Effector CD8-positive, alpha-beta T cell (primary cell): ENCODE results near the gene NCCRP1.
"Not testable (repeated sequence)": the region's sequence is repeated elsewhere in the genome, so short reads cannot be mapped to it uniquely, and the experiment has no call there.

ENCODE experiments used
- DNase-seq: peaks from one replicate; lab custom pipeline; 2025; lab: John Stamatoyannopoulos, UW

Gene NCCRP1

GRCh38 chr19:39208175-39208795 lies 11.5 kb downstream of the NCCRP1 start:
- no peak for DNase-seq

- no peak for DNase-seq
Observed at GRCh38 chr19:39209196-39209595, 12.4 kb downstream of the NCCRP1 start.

- no peak for DNase-seq
Observed at GRCh38 chr19:39211731-39212374, 15.1 kb downstream of the NCCRP1 start.

- DNase-seq = peak; percentile 27
Observed at GRCh38 chr19:39212375-39212742, 15.6 kb downstream of the NCCRP1 start.

DNA sequence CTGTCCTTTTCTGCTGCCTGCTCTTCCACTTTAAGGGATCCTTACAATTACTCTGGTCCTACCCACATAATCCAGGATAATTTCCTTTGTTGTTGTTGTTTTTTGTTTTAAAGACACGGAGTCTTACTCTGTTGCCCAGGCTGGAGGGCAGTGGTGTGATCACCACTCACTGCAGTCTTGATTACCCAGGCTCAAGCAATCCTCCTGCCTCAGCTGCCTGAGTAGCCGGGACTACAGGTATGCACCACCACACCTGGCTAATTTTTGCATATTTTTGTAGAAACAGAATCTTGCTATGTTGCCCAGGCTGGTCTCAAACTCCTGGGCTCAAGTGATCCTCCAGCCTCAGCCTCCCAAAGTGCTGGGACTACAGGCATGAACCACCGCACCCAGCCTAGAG lies 18.6 kb downstream of the NCCRP1 start:
- DNase-seq = not testable (repeated sequence)

GRCh38 chr19:39217094-39217493 lies 20.3 kb downstream of the NCCRP1 start:
- no peak for DNase-seq

GRCh38 chr19:39218230-39219007 lies 21.7 kb downstream of the NCCRP1 start:
- DNase-seq = no peak

- not testable (repeated sequence) for DNase-seq
Observed at GRCh38 chr19:39219108-39219507, 22.3 kb downstream of the NCCRP1 start.

GRCh38 chr19:39223703-39224279 lies 27.0 kb downstream of the NCCRP1 start:
- DNase-seq = no peak

GRCh38 chr19:39224910-39225309 lies 28.1 kb downstream of the NCCRP1 start:
- no peak for DNase-seq

DNA sequence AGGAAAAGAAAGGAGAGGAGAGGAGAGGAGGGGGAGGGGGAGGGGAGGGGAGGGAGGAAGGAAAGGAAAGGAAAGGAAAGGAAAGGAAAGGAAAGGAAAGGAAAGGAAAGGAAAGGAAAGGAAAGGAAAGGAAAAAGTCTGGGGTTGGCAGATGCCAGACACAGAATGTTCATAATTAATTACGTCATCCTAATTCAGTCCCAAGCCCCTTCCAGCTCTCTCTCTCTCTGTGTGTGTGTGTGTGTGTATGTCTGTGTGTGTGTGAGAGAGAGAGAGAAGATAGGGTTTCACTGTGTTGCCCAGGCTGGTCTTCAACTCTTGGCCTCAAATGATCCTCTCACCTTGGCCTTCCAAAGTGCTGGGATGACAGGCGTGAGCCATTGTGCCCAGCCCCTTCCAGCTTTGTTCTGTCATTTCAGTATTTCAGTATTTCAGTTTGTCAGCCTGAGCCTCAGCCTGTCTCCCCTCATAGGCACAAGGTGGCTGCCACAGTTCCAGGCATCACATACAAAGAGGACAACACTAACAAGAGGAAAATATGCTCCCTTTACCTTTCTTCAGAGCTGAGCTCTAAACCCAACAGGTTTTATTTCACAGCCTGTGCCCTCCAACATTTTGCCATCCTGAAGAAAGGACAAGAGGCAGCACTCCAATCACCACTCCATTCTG lies 33.5 kb downstream of the NCCRP1 start:
- DNase-seq = no peak

DNA sequence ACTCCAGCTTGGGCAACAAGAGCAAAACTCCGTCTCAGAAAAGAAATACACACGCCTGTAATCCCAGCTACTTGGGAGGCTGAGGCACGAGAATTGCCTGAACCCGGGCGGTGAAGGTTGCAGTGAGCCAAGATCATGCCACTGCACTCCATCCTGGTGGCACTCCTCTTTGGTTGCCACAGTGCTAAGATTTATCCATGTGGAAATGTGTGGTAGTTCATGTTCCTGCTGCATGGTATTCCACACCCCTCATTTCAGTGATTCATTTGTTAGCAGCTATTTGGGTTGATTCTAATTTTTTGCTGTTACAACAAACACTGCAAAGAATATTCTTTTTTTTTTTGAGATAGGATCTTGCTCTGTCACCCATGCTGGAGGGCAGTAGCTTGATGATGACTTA lies 35.9 kb downstream of the NCCRP1 start:
- no peak for DNase-seq

- DNase-seq = no peak
Observed at GRCh38 chr19:39236527-39236926, 39.8 kb downstream of the NCCRP1 start.

DNA sequence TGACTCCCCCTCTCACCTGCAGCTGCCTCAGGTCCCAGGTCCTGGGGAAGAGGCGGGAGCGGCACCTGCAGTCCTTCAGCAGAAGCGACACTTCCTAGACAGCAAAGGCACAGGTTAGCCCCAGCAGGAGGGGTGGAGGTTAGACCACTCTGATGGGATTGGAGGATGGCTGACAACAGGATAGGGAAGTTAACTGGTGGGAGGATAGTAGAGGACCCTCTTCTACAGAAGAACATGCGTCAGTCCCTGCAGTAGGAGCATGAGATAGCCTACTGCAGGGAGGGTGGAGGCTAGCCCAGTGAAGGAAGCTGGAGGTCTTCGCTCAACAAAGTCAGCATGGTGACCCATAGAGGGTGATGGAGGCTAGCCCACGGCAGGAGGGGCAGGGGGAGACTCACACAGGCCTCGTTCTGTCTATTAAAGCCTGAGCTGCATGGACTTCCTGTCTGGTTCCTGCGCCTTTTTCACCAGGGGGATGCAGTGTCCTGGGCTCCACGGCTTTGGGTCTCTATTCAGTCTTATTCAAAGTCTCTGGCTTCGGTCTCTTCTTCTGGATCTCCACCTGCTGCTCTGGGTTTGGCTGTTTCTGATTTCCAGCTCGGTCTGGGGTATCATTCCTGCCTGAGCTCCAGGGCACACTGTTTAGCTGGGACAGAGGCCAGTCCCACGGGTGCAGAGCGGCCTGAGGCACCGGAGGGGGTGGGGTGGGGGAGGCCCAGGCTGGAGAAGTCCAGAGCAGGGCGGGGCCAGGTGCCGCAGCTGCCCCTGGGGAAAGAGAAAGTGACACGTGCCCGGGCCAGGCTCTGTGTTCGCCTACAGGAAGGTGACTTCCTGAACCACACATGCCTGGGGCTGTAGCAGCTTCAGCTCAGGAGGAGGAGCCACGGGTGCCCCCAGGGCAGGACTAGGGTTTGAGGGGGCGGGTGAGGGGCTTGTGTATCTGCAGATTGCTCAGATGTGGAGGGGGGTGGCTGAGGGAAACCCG lies 40.7 kb downstream of the NCCRP1 start:
- peak; percentile 13 for DNase-seq

DNA sequence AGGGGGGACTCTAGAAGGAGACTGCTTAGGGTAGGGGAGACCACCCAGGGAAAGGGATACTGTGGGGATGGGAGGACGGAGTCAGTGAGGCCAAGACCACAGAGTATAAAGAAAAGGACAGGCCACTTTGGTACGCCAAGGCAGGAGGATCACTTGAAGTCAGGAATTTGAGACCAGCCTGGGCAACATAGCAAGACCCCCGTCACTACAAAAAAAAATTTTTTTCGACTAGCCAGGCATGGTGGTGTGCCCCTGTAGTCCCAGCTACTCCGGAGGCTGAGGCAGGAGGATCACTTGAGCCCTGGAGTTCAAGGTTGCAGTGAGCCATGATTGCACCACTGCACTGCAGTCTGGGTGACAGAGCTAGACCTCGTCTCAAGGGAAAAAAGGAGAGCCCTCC lies 41.4 kb downstream of the NCCRP1 start:
- DNase-seq = no peak

- DNase-seq = no peak
Observed at GRCh38 chr19:39238944-39239343, 42.2 kb downstream of the NCCRP1 start.

- DNase-seq = no peak
Observed at GRCh38 chr19:39240421-39240820, 43.7 kb downstream of the NCCRP1 start.

GRCh38 chr19:39243741-39244140 lies 47.0 kb downstream of the NCCRP1 start:
- not testable (repeated sequence) for DNase-seq

GRCh38 chr19:39244410-39245100 lies 47.8 kb downstream of the NCCRP1 start, which contains the start of gene IFNL3:
TSS of gene IFNL3 (minus strand) at chr19:39245006. CDS start at chr19:39244967, 39 bp downstream.
- not testable (repeated sequence) for DNase-seq

DNA sequence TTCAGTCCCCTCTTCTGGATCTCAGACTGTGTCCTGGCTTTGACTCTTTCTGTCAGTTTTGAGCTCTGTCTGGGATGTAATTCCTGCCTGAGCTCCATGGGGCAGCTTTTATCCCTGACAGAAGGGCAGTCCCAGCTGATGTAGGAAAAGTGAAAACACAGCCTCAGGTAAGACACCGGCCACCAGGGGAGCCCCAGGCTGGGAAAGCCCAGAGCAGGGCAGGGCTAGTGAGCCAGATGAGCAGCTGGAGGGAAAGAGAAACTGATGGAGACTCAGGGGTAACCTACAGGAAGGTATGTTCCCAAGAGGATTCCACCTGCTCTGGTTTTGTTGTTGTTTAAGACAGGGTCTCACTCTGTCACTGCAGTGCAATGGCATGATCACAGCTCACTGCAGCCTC lies 48.4 kb downstream of the NCCRP1 start:
- DNase-seq = not testable (repeated sequence)
